Psoas muscle (tissue), 8 donors: Measurements from ENCODE around the gene HOXB5. TPM values are rescaled to one million over a fixed set of nuclear protein-coding genes. Genes with fewer than 3 reads are reported as not detected.

ENCODE experiments used
- ATAC-seq, 4 donors: fragments of 200-7000 bp; cut with Tn5 transposase; one replicate each; pipeline ENCODE4 v1.9.1; 2020; ENCODE audit warnings: moderate library complexity in 3 of 4, mild to moderate bottlenecking in 2 of 4
- DNase-seq, 2 donors: peaks; one replicate each; pipeline ENCODE4 v3.0.0-alpha.2; 2020
- H3K27ac ChIP-seq: fragments of 200-600 bp; one replicate; pipeline ENCODE4 v1.8.0; 2022
- H3K27me3 ChIP-seq, 3 donors: fragments of 200-600 bp in 1 of 3; one replicate each; pipeline versions ENCODE4 v1.6.1 to v1.8.0; 2013 to 2022; ENCODE audit warnings: low read length in 2 of 3, mild to moderate bottlenecking in 2 of 3, moderate library complexity in 1 of 3; ENCODE audit not compliant: insufficient read depth in 3 of 3
- H3K36me3 ChIP-seq, 2 donors: fragments of 200-600 bp in 1 of 2; one replicate each; pipeline versions ENCODE4 v1.6.1 to v1.8.0; 2013 to 2022; ENCODE audit warnings: low read depth in 1 of 2, mild to moderate bottlenecking in 1 of 2, moderate library complexity in 1 of 2; ENCODE audit not compliant: insufficient read depth in 1 of 2
- H3K4me1 ChIP-seq: fragments of 200-600 bp; one replicate; pipeline ENCODE4 v1.8.0; 2022
- H3K4me3 ChIP-seq: fragments of 200-600 bp; one replicate; pipeline ENCODE4 v1.8.0; 2022; ENCODE audit warnings: mild to moderate bottlenecking
- H3K9me3 ChIP-seq: fragments of 200-600 bp; one replicate; pipeline ENCODE4 v1.8.0; 2022
- CTCF ChIP-seq: fragments of 200-600 bp; IDR thresholded peaks from one replicate; pipeline ENCODE4 v1.8.0; 2022; ENCODE audit warnings: antibody characterized with exemption
- WGBS, 3 donors: extraction: QIAGEN DNeasy Blood & Tissue Kit; methylation state at CpG; one replicate each; pipeline versions ENCODE4 v1.1.6 to v1.1.7; 2013; 5-methylcytosine and 5-hydroxymethylcytosine counted together
- intact Hi-C, 2 donors: fragments of 100-400 bp; cut with DNase I; formaldehyde crosslinking; loops; one replicate each; pipeline versions ENCODE4 v1.11.0 to v1.14.2; 2022
- polyA plus RNA-seq, 3 donors: library from polyadenylated mRNA; stranded (reverse); fragments of 200-250 nt; gene quantifications; one replicate each; pipeline ENCODE4 v1.2.3, GENCODE V29; 2013
- total RNA-seq, 4 donors: library from RNA; stranded (reverse); fragmentation: NEBNext Ultra II Directional in 2 of 4; extraction: Animal tissue kit (Norgen Biotek cat#: 25700) in 2 of 4; gene quantifications; one replicate each; pipeline versions ENCODE4 v1.2.1 to v1.2.4, GENCODE V29; 2021 to 2023
- donor health status: healthy with polysubstance abuse.
- donor health status: DM: no; HTN: no; CAD: no; lungs with moderate emphysema.
- donor health status: Bipolar disorder and iron deficiency.
- donor health status: healthy.
- donor health status: DM: yes; HTN: yes; CAD: no.
- donor health status: DM: no; HTN: no; CAD: no.
- donor health status: DM: no; HTN: no; CAD: no.
- donor health status: DM: yes; HTN: yes; CAD: no.

The HOXB5 gene
- total and polyA plus RNA-seq, 7 donors = 0.03 to 0.71 (median 0.20) TPM; not detected in 1

DNA sequence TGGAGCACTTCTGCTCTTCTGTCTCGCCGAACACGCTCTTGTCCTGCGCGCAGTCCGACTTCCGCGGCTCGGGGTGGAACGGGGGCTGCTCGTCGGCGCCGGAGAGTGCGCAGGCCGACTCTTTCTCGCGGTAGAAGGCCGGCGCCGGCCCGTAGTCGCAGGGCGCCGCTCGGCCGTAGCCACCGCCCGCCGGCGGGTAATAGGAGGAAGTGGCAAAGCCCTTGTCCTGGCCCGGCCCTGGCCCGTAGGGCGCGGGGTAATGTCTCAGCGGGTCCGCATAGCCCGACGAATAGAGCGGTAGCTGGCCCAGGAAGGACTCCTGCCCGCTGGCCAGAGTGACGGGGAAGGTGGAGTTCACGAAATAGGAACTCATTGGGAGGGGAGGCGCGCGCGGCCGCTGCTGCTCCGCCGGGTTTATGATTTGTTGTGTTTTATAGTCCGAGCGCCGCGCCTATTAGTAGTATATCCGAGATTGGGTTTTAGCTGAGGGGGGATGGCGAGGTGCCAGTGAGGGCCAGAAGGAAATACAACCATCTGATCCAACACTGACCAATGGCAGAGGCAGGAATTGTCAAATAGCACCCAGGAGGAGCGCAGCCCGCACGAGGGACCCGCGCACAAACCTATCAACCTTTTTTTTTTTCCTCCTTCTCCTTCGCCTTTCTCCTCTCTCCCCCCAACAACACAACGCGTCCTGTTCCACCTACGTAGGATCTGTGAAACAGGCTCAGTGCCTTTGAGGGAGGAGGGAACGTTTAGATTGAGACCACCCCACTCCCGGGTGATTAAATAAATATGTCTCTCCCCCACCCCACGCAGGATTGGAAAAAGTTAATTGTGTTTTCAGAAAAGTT is 4.4 kb upstream of the HOXB5 start:
- Histone ChIP-seq H3K27ac (peak overlapping the region; percentile 68), H3K4me1 (peaks cover 10% of the 10 kb centered on the region), H3K27me3 (peaks cover 0 to 91% (median 47%) of the 10 kb centered on the region in 3 donors), H3K4me3 (peak overlapping the region; percentile 73), H3K9me3 (no peaks in the 10 kb centered on the region), H3K36me3 (no peaks in the 10 kb centered on the region)
- no peak for TF ChIP-seq CTCF
- intact Hi-C loops = loop anchor here in 1 of 2 donors (10.0 kb wide), 1 partner anchor 573 kb away; no protein-coding TSS in a partner anchor
- 1 to 4% (median 2%) methylated on average over 55 to 68 of the region's 68 CpGs for WGBS, 3 donors
- ATAC-seq (peak; percentile 46 to 60 (median 52)), DNase-seq (peak; percentile 76 to 78)

DNA sequence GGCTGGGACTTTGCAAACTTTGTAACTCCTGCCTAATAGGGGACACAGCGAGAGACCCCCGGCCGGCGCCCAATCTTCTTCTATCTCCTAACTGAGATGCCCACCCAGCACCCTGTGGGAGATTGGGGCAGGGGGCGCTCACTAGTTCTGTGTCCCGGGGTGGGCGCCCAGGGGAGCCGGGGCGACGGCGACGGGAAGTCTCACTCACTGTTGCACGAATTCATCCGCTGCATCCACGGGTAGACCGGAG is 3.9 kb upstream of the HOXB5 start:
- no peaks in the 10 kb centered on the region for H3K36me3 ChIP-seq
- intact Hi-C loops = loop anchor here in 1 of 2 donors (10.0 kb wide), 1 partner anchor 573 kb away; no protein-coding TSS in a partner anchor
- peak overlapping the region; percentile 73 for H3K4me3 ChIP-seq
- peaks cover 0 to 90% (median 47%) of the 10 kb centered on the region in 3 donors for H3K27me3 ChIP-seq
- DNase-seq (no peak), ATAC-seq (no peak)
- H3K4me1 ChIP-seq = peaks cover 10% of the 10 kb centered on the region
- H3K9me3 ChIP-seq = no peaks in the 10 kb centered on the region
- TF ChIP-seq CTCF = no peak
- H3K27ac ChIP-seq = peak overlapping the region; percentile 68
- 3 to 4% (median 4%) methylated on average over 10 to 16 of the region's 16 CpGs for WGBS, 3 donors

DNA sequence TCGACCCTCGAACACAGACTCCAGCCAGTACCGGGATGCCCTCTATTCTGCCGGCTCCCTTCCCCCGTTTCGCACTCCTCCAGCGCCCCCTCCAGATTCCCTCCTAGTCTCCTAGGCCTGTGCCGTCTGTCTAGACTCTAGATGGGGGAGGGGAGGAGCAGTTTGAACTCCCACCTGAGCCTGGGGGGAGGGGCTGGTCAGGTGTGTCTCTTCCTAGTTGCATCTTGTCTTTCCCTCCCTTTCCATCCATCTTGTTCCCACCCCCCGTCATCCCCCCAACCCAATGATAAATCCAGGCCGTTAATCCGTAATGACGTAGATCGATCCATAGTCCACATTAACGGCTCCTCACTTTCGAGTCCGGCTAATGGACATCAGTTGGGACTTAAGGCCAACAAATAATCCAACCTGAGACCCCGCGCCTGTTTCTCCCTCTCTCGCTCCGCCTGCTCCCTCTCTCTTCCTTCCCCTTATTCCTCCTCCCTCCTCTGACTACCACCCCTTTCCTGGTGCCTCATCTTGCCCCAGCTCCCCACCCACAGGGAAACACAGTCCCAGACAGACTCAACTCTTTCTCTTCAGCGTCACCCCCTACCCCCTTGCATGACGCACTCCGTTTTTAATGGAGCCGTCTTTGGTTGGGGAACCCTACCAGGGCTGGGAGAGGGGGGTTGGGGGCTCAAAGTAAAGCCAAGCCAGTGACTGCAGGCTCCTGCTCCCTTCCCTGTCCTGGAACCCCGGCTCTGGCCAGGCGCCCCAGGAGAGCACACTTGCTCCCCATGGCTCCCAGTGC is 3.4 kb upstream of the HOXB5 start:
- no peaks in the 10 kb centered on the region for H3K36me3 ChIP-seq
- DNase-seq (no peak), ATAC-seq (no peak)
- no peaks in the 10 kb centered on the region for H3K9me3 ChIP-seq
- intact Hi-C loops = loop anchor here in 1 of 2 donors (10.0 kb wide), 1 partner anchor 572 kb away; no protein-coding TSS in a partner anchor
- no peak for TF ChIP-seq CTCF
- H3K27ac ChIP-seq = peak overlapping the region; percentile 68
- H3K27me3 ChIP-seq = peaks cover 0 to 90% (median 46%) of the 10 kb centered on the region in 3 donors
- WGBS, 3 donors = 20 to 34% (median 22%) methylated on average over 24 to 26 of the region's 26 CpGs
- H3K4me3 ChIP-seq = peak overlapping the region; percentile 73
- peaks cover 10% of the 10 kb centered on the region for H3K4me1 ChIP-seq

GRCh38 chr17:48596000-48596734 is 2.6 kb upstream of the HOXB5 start:
- H3K27ac ChIP-seq = no peak overlapping the region
- no peak for TF ChIP-seq CTCF
- peaks cover 0 to 90% (median 41%) of the 10 kb centered on the region in 3 donors for H3K27me3 ChIP-seq
- intact Hi-C loops = loop anchor here in 1 of 2 donors (10.0 kb wide), 1 partner anchor 571 kb away; no protein-coding TSS in a partner anchor
- peaks cover 10% of the 10 kb centered on the region for H3K4me1 ChIP-seq
- no peaks in the 10 kb centered on the region for H3K36me3 ChIP-seq
- 25 to 36% (median 31%) methylated on average over 51 to 54 of the region's 54 CpGs for WGBS, 3 donors
- H3K4me3 ChIP-seq = peak overlapping the region; percentile 73
- no peaks in the 10 kb centered on the region for H3K9me3 ChIP-seq
- ATAC-seq (no peak), DNase-seq (no peak)
